Superior temporal gyrus (tissue), 1 donor: ENCODE data around the gene RASSF8.

Experiments
- DNase-seq: peaks from one replicate; pipeline ENCODE4 v3.0.0-alpha.2; 2016; ENCODE audit errors: extremely low spot score

Gene RASSF8

GRCh38 chr12:25992026-25992782 lies 33.7 kb downstream of the RASSF8 start:
- no peak for DNase-seq

- no peak for DNase-seq
Measured at GRCh38 chr12:25993901-25994651, 35.6 kb downstream of the RASSF8 start.

- DNase-seq: no peak
Measured at GRCh38 chr12:25994901-25995625, 36.6 kb downstream of the RASSF8 start.

- DNase-seq: no peak
Measured at GRCh38 chr12:25995906-25996305, 37.4 kb downstream of the RASSF8 start.

- DNase-seq: no peak
Measured at GRCh38 chr12:25996677-25997076, 38.2 kb downstream of the RASSF8 start.

- DNase-seq: no peak
Measured at GRCh38 chr12:25997201-25997963, 38.9 kb downstream of the RASSF8 start.

- DNase-seq: no peak
Measured at GRCh38 chr12:26000898-26001297, 42.4 kb downstream of the RASSF8 start.

- no peak for DNase-seq
Measured at GRCh38 chr12:26001530-26001929, 43.0 kb downstream of the RASSF8 start.

GRCh38 chr12:26003065-26003464 lies 44.6 kb downstream of the RASSF8 start:
- DNase-seq: no peak

GRCh38 chr12:26007566-26007965 lies 49.1 kb downstream of the RASSF8 start:
- no peak for DNase-seq

- no peak for DNase-seq
Measured at GRCh38 chr12:26009593-26009992, 51.1 kb downstream of the RASSF8 start.

GRCh38 chr12:26010293-26010821 lies 51.9 kb downstream of the RASSF8 start:
- DNase-seq: no peak

- DNase-seq: no peak
Measured at GRCh38 chr12:26011099-26011498, 52.6 kb downstream of the RASSF8 start.

GRCh38 chr12:26014085-26014484 lies 55.6 kb downstream of the RASSF8 start:
- no peak for DNase-seq

- no peak for DNase-seq
Measured at GRCh38 chr12:26016516-26016915, 58.0 kb downstream of the RASSF8 start.

- DNase-seq: peak; percentile 68
Measured at GRCh38 chr12:26017484-26018211, 59.2 kb downstream of the RASSF8 start.

- DNase-seq: no peak
Measured at GRCh38 chr12:26018926-26019325, 60.4 kb downstream of the RASSF8 start.

GRCh38 chr12:26021534-26021933 lies 63.1 kb downstream of the RASSF8 start:
- no peak for DNase-seq

GRCh38 chr12:26022043-26022442 lies 63.6 kb downstream of the RASSF8 start:
- no peak for DNase-seq

- DNase-seq: no peak
Measured at GRCh38 chr12:26026713-26027112, 68.2 kb downstream of the RASSF8 start.

- DNase-seq: no peak
Measured at GRCh38 chr12:26027401-26027800, 68.9 kb downstream of the RASSF8 start.
